ENCODE measurements around the gene CPN2. TPM values are rescaled to one million over a fixed set of nuclear protein-coding genes. Genes with fewer than 3 reads are reported as not detected.
A peak's percentile ranks its signal among the peaks of the same experiment; 100 is the strongest.

The CPN2 gene
- total and polyA plus RNA-seq, 2 of the 8 experiments (the other 6 are each of a cell fraction or from before 2014, with no cell fraction given): 0.03 TPM; not detected in 1

- H2BK5ac ChIP-seq (ENCODE audit: low read depth, low read length): peak overlapping the region; percentile 74; the same call in 1 of the 2 replicates
- no peak for TF ChIP-seq BACH1 (IDR thresholded peaks at IDR 0.05; ENCODE audit: low read length)
- TF ChIP-seq CHD2 (IDR thresholded peaks at IDR 0.05; ENCODE audit: low read length): no peak
- no peak for TF ChIP-seq KDM5A (IDR thresholded peaks at IDR 0.05; ENCODE audit: low read length)
- no peak for TF ChIP-seq FOSL1 (IDR thresholded peaks at IDR 0.05; ENCODE audit: insufficient read depth, low read depth, low read length)
- no peak for TF ChIP-seq SP2 (IDR thresholded peaks at IDR 0.05; ENCODE audit: low read length)
- no peak for TF ChIP-seq RXRA (IDR thresholded peaks at IDR 0.05; ENCODE audit: insufficient read depth, low read depth, low read length)
- TF ChIP-seq TBP (IDR thresholded peaks at IDR 0.05; ENCODE audit: low read depth, low read length): no peak
- no peak for TF ChIP-seq NRF1 (IDR thresholded peaks at IDR 0.05; ENCODE audit: low read depth, low read length)
- no peak for TF ChIP-seq ZNF274 (IDR thresholded peaks at IDR 0.05; ENCODE audit: borderline replicate concordance, extremely low read depth, low read length)
- TF ChIP-seq YY1 (IDR thresholded peaks at IDR 0.05; ENCODE audit: low read depth, low read length): no peak
- TF ChIP-seq TAF1 (IDR thresholded peaks at IDR 0.05; ENCODE audit: low read depth, low read length): no peak
- no peak for TF ChIP-seq SIN3A (conservative IDR thresholded peaks at IDR 0.05 in 1 of 2, IDR thresholded peaks at IDR 0.05 in 1 of 2; ENCODE audit: low read depth in 1 of 2, low read length in 2 of 2)
- no peak for TF ChIP-seq SUZ12 (IDR thresholded peaks at IDR 0.05; ENCODE audit: low read length)
These were observed 36.6 kb downstream of the CPN2 start for GRCh38 chr3:194314388-194315068.

More at GRCh38 chr3:194314388-194315068, 36.6 kb downstream of the CPN2 start:
- no peak overlapping the region for H3K9ac ChIP-seq (replicated peaks in 1 of 4; ENCODE audit: extremely low read depth in 1 of 4, low read depth in 3 of 4, low read length in 3 of 4)
- H4K91ac ChIP-seq (replicated peaks; ENCODE audit: insufficient read length, low read length): peak overlapping the region; percentile 7
- H3K14ac ChIP-seq (ENCODE audit: insufficient read length): no peak overlapping the region
- no peak overlapping the region for H3K23ac ChIP-seq (ENCODE audit: insufficient read length)
- no peaks in the 10 kb centered on the region for H3K36me3 ChIP-seq (ENCODE audit: control insufficient read depth in 2 of 4, insufficient read depth in 4 of 4, low read length in 3 of 4)
- peak overlapping the region; percentile 74; the same call in 1 of the 2 replicates for H2BK20ac ChIP-seq (ENCODE audit: low read length)
- H2AFZ ChIP-seq (ENCODE audit: low read length): no peak overlapping the region
- peak overlapping the region; percentile 92 for H2BK15ac ChIP-seq (ENCODE audit: low read length)
- no peak overlapping the region for H3K56ac ChIP-seq (replicated peaks; ENCODE audit: insufficient read length, low read depth, low read length)
- WGBS, 2 experiments (ENCODE audit: extremely low coverage in 1 of 2, insufficient coverage in 1 of 2, insufficient read length in 1 of 2, insufficient replicate concordance in 2 of 2, low coverage in 1 of 2, low lambda C conversion rate in 2 of 2, missing lambda C conversion rate in 1 of 2): 75% methylated on average over 10 of the region's 13 CpGs; no CpG with 5 or more reads in 1 of the 2 experiments
- peak overlapping the region; percentile 60; the same call in 1 of the 2 replicates for H3K18ac ChIP-seq (ENCODE audit: extremely low read depth, low read length)
- H3K79me1 ChIP-seq (ENCODE audit: low read depth, low read length): no peaks in the 10 kb centered on the region
- H4K20me1 ChIP-seq (replicated peaks in 1 of 2; ENCODE audit: control insufficient read depth in 1 of 2, insufficient read depth in 2 of 2, low read length in 2 of 2): no peaks in the 10 kb centered on the region
- H4K8ac ChIP-seq (ENCODE audit: extremely low read depth, insufficient read depth, low read length): no peak overlapping the region
- H3K79me2 ChIP-seq (ENCODE audit: control insufficient read depth in 1 of 2, insufficient read depth in 2 of 2, low read length in 2 of 2): no peaks in the 10 kb centered on the region
- peaks cover 0 to 27% (median 12%) of the 10 kb centered on the region in 4 experiments; a peak in 5 of 7 replicates for H3K27me3 ChIP-seq (replicated peaks in 1 of 4; ENCODE audit: control insufficient read depth in 3 of 4, extremely low read depth in 1 of 4, insufficient read depth in 3 of 4, low read length in 3 of 4)
- H3K27ac ChIP-seq (ENCODE audit: low read depth, low read length): no peak overlapping the region
- peaks cover 5% of the 10 kb centered on the region for H3K23me2 ChIP-seq (ENCODE audit: low read depth, low read length)
- 0 out of 2 replicates have a peak overlapping the region, but pooled peaks have one; percentile 67 for H2AK5ac ChIP-seq (ENCODE audit: low read depth, low read length)
- FAIRE-seq: no peak
- no peak overlapping the region for H2BK120ac ChIP-seq (replicated peaks; ENCODE audit: low read depth, low read length)
- POLR2A ChIA-PET (ENCODE audit: partially characterized antibody): interaction anchor here (1.1 to 1.9 kb wide), 3 partner anchors 9 to 174 kb away, joined by 3 to 10 read pairs (median 4); no protein-coding TSS in a partner anchor
- peak overlapping the region; percentile 25 to 78; a peak in 3 of 4 replicates for H3K4me2 ChIP-seq (ENCODE audit: insufficient read depth in 1 of 2, low read depth in 2 of 2, low read length in 2 of 2)
- DNase-seq (ENCODE audit: low read depth in 1 of 2, low spot score in 2 of 2): no peak
- H3K4me3 ChIP-seq (ENCODE audit: extremely low read depth in 1 of 4, insufficient read depth in 2 of 4, low read depth in 3 of 4, low read length in 4 of 4): peak overlapping the region in 1 of 4 experiments; percentile 55; a peak in 1 of 8 replicates
- H2BK12ac ChIP-seq (ENCODE audit: low read depth, low read length): peak overlapping the region; percentile 86
- H4K5ac ChIP-seq (ENCODE audit: insufficient read length, low read depth, low read length): no peak overlapping the region
- peaks cover 10 to 23% (median 16%) of the 10 kb centered on the region in 4 experiments for H3K4me1 ChIP-seq (replicated peaks in 1 of 4; ENCODE audit: control insufficient read depth in 3 of 4, insufficient read depth in 4 of 4, low read length in 3 of 4)
- no peak overlapping the region for H3K4ac ChIP-seq (replicated peaks; ENCODE audit: insufficient read length, low read depth, low read length)
- peaks cover 19 to 20% of the 10 kb centered on the region in 2 experiments for H3K9me3 ChIP-seq (ENCODE audit: insufficient read depth in 2 of 2, low read depth in 1 of 2, low read length in 1 of 2)
- CTCF ChIA-PET (ENCODE audit: partially characterized antibody): interaction anchor here (0.6 to 6.2 kb wide), 33 partner anchors 9 to 648 kb away, joined by 3 to 79 read pairs (median 6); no protein-coding TSS in a partner anchor

All from H1 (cell line).